ENCODE results near the gene PDIK1L.

PDIK1L gene

DNA sequence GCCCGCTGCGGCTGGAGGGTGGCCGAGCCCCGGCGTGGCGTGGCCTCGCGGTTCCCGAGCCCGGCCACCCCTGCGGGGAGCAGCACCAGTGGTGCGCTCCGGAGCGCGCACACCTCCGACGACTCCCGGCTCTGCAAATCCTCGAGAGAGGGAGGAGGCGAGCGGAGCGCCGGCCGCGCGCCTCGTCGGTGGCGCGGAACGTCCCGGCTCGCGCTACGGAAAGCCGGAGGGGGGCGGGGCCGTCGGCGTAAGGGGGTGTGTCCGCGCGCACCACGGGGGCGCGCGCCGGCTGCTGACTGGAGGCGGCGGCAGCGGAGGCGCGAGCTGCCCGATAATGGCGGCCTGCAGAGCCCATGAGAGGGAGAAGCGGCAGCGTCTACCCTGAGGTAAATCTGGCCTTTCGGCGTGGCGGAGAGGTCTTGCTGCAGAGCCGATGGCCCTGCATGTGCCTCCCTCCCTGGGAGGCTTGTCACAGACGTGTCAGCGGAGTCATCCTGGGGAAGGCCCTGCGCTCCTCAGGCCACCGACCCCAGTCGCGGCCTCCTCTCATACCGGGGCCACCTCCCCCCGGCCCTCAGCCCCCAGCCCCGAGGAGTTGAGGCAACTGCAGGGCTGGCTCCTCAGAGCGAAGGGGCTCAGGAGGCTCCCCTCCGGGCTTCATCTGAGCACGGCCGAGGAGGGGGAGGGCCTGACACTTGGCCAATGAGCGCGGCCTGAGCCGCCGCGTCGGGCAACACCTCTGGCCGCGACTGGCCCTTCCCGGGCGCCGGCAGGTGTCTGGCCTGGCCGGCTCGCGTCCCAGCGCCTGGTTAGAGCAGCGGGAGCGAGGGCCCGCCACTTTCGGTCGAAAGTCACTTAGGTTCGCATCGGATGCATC, at the start of gene PDIK1L:
Gene PDIK1L, plus strand, starts transcription at position 295 of the 877 bp plus-strand sequence. CDS start 2,485 bp downstream, outside the sequence.
- FAIRE-seq: no peak

DNA sequence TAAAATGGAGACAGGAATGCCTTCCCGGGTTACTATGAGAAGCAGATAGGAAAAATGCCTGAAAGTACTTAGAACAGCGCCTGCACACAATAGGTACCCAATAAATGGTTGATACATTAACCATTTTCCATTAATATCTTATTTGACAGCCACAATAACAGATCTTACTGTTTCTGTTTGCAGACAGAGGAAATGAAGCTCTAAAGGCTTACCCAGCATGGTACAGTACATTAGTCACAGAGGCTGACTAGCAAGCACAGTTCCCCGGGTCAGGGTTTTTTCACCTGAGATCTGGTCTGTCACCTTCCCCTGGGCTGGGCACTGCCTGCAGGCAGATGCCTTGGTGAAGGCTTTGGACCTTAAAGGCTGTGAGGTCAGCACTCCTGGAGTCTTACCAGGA, 47.1 kb upstream of the PDIK1L start:
- FAIRE-seq: no peak

DNA sequence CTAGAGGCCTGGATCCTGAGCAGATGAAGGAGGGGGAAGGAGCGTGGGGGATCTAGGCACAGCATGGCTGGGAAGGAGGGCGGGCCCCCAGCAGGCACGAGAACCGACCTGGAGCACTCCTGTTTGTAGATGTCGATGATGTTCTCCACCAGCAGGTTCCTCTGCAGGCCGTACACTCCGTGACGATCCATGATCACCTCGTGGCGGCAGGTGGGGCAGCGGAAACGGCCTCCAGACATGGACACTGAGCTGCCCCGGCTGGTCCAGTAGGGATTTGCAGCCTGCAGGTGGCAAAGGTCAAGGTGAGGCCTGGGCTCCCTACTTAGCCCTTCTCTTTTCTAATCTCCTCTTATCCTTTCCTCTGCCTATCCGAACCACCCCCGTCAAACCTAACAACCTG, 45.5 kb upstream of the PDIK1L start:
- no peak for FAIRE-seq

DNA sequence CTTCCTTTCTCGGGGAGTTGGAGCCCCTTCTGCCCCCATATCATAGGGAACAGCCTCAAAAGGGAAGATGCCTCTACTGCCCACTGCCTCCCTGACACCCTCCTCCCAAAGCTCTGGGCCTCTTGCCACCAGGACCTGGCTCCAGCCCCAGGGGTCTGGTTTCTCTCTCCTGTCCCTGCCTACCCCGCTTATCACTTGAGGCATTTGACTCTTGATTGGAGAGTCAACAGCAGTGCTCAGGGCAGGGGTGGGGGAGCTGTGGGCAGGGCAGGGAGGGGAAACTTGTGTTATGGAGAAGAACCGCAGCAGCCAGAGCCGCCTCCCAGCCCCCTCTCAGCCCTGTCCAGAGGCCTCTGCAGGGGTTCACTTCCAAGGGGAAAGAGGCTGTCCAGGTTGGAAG, 44.8 kb upstream of the PDIK1L start:
- FAIRE-seq: no peak

DNA sequence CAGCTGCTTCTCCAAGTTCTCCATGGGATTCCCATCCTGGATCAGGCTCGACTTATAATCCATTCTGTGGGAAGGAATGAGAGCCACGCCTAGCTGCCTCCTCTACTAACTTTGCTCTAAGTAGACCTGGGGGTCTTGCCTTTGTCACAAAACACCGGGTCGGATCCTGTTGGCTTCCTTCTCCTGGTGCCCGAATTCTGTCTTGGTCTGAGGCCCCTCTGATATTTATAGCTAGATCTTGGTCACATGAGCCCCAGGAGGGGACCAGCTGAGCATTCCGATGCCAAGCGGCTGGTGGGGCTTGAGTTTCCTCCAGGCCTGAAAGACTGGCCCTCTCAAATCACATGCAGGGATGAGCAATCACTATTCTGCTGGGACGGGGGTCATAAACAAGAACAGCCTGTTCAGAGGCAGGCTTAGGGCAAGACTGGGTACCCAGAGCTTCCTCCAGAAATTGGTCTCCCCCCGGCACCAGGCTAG, 44.2 kb upstream of the PDIK1L start, which contains the start of gene TRIM63:
Gene TRIM63, minus strand, starts transcription at position 199 of the 480 bp plus-strand sequence. Its CDS starts 136 bp downstream, at position 63.
- FAIRE-seq: no peak

DNA sequence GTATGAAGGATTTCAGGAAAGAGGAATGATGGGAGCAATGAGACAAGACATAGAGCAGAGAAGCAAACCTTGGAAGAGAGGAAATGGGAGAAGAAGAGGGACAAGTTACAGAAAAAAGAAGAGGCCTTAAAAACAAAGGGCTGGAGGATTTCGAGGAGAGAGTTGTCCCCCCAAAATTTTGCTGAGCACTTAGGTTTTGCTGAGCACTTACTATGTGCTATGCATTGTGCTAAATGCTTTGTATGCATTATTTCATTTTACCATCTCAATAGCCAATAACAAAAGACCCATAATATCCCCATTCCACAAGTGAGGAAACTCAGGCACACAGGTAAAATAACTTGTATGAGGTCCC, 41.7 kb upstream of the PDIK1L start:
- no peak for FAIRE-seq

DNA sequence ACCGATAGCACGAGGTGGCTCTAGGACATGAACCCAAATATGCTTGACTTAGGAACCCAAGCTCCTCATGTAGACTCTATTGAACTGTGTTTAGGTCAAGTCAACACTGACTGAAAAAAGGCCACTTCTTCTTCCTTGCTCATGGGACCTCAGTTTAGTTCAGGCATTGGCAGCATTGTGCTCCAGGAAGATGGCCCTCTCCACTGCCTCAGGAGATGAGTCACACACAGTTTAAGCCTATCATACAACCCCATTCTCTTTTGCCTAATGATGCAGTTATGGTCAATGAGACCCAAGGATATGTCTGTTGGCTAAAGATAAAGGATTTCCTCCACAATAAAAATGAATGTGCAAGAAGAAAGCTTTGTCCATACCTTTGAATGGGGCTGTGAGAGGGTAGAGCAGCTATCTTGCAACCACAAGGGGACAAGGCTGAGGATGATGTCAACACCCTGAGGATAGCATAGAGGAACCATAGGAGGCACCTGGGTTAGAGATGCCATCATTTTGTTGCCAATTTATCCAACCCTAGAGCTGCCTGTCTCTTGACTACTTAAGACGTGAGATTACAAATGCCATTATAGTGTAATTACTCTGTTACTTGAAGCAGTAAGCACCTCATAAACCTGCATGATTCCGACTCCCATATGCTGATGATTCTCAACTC, 41.2 kb upstream of the PDIK1L start:
- FAIRE-seq: no peak

DNA sequence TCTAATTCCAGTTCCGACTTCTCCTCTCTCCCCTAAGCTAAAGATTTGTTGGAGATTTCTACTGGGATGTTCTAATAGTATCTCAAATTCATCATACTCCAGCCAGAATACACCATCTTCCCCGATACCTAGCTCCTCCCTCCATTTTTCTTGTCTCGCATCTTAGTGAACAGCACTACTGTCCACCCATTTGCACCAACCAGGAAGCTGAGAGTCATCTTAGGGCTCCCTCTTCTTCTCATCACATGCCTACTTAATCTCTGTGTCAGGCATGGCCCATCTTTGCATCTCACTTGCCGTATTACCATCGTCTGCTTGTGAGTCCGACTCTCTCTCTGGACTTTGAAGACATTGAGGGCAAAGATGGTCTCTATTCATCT, 40.7 kb upstream of the PDIK1L start:
- FAIRE-seq: no peak

DNA sequence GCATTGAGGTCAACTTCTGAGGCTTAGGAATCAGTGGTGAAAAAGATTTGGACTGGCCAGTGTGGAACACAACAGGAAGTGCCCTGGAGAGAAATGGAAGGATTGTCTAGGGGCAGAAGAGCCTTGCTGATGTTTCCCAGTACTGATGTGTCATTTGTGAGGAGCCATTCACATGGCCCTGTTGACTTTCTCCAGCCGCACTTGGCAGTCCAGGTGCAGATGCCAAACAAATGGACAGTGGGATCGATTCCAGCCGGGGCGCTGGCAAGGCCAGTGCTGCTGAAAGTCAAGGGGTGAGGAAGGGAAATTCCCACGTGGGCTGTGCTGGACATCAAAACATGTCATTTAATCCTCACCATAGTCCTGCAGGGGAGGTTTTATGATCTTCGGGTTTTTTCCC, 39.3 kb upstream of the PDIK1L start:
- FAIRE-seq: no peak

DNA sequence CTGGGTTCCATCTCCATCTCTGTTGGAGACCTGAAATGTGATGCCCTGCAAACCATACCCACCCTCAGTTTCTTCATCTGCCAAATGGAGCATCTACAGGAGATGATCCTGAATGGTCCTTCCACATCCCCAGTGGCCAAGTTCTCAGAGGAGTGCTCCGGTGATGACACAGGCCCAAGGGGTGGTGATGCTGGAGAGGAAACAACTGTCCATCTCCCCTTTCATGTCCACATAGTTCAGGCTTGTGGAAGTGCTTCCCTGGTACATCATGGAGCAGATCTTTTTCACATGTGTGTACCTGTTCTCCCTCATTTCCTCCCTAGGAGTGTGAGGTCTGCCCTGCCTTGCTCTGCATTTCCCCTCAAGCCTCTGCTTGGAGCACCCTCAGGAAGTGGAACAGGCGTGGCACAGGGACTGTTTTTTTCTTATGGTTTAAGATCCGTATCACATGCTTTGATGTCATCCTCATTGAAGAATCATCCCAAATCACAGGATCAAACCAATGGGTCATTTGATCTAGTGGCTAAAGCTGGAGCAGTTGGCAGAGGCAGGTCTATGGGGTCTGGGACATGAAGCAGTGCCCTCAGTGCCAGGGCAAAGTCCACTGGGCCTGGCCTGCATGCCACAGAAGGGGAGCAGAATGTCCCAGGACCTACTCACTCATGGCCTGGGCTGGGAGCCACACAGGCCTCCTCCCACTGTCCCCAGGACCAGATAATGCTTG, 36.0 kb upstream of the PDIK1L start:
- no peak for FAIRE-seq

DNA sequence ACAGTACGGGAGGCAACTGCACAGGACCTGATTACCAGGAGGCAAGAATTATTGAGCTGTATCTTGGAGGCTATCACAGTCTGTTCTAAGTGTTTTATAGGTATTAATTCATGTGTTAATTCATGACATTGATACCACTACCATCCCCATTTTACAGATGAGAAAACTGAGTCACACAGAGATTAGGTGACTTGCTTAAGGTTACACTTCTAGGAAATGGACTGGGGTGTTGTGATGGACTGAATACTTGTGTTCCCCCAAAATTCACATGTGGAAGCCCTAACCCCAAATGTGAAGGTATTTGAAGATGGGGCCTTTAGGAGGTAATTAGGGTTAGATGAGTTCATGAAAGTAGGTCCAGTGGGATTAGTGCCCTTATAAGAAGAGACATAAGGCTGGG, 34.1 kb upstream of the PDIK1L start:
- no peak for FAIRE-seq

DNA sequence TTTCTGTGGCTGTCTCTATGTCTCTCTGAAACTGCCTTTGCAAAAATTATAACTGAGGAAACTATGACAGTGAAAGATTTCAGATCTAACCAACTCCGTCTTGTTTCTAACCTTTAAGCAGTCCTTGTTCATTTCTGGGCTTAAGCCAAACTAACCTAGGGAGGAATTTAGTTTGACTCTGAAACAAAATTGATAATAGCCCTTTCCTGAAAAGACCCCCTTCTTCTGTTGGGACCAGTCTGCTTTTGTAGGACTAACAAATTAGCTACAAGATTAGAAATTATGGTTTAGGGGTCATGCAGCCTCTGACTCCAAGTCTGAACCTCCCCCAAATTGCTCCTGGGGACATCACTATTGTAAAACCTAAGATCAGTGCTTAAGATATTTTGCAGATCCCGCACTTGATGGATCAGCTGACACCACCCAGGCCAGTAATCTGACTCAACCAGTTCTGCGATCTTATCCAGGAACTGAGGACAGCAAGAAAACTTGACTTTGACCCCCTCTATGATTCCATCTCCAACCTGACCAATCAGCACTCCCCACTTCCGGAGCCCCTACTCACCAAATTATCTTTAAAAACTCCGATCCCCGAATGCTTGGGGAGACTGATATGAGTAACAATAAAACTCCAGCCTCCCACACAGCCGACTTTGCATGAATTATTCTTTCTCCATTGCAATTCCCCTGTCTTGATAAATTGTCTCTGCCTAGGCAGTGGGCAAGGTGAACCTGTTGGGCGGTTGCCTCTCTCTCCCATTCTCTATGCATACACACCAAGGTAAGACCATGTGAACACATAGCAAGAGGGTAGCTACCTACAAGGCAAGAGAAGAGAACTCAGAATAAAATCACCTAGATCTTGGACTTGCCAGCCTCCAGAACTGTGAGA, 33.1 kb upstream of the PDIK1L start:
- no peak for FAIRE-seq

DNA sequence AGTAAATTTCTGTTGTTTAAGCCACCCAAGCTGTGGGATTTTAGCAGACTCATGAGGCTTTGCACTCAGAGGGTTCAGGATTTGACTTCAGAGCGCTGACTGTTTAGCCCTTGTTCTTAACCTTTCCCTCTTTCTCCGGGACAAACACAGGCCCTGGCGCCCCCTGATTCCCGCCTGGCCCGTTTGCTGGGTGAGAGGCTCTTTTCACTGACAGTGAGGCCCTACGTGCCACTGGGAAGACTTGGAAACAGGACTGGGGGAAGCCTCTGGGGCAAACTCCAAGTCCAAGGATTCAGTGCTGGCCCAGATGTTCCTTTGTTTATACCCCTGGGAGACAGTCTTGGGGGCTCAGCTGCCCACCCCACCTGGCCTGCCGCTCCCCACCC, 32.5 kb upstream of the PDIK1L start:
- FAIRE-seq: no peak

DNA sequence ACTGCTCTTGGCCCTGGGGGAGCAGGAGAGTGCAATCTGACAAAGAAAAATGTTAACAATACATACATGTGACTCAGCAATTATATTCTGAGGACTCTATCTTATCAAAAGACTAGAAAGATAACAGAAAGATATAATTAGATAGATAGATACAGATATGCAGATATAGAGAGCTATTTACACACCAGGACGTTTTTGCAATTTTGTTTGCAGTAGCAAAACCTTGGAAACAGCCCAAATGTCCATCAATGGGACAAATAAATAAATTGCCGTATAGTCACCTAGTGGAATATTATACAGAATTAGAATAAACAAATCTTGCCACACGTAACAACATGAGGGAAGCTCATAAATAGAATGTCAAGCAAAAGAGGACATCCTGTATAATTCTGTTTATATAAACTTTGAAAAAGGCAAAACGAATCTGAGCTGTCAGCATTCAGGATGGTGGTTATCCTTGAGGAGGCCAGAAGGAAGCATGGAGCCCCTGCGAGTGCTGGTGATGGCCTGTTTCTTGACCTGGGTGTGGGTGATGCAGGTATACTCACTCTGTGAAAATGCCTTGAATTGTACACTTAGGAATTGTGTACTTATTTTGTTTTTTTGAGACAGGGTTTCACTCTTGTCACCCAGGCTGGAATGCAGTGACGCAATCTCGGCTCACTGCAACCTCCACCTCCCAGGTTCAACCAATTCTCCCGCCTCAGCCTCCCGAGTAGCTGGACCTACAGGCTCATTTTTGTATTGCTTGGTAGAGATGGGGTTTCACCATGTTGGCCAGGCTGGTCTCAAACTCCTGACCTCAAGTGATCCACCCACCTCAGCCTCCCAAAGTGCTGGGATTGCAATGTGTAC, 31.4 kb upstream of the PDIK1L start:
- no peak for FAIRE-seq

DNA sequence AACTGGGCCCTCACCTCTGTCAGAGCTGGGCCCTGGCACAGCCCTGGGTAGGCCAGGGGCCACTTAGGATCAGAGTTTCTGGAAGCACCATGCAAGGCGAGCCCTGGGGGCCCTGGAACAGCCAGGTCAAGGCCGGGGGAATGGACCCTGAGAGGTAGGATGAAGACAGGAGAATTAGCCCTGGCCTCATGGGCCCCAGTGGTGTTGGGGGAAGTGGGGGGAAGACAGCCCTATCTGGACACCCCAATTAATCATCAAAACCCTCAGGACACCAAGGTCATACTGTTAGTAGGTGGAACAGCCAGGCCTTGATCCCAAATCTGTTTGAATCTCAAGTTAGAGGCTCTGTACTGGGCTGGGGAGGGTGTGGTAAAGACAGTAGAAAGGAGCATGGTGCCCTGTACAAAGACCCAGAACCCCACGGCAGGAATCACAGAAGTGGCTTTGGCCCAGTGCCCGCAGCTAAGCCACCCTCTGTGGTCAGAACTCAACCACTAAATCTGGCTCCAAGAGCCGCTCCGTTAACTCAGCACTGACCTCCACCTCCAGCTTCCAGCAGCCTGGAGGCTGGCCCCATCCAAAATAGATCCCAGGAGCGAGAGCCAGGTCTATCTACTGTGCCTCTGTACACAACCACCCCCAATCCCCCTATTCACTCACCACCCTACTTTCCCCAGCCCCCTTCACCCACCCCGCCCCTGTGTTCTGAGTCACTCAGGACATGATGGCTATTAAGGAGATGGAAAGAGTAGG, 30.2 kb upstream of the PDIK1L start:
- FAIRE-seq: no peak

DNA sequence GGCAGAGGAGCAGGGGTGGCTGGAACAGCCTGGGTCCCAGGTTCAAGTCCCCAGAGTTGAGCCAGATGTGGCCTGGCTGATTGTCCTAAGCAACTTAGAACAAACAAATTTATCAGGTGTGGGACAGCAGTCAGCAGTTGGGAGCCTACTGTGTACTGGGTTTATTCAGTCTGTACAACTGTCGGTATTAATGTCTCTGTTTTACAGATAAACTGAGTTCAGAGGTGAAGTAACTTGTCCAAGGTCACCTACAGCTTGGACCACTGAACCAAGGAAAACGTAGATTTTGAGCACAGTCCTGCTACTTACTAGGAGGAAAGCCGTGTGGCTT, 29.6 kb upstream of the PDIK1L start:
- no peak for FAIRE-seq

DNA sequence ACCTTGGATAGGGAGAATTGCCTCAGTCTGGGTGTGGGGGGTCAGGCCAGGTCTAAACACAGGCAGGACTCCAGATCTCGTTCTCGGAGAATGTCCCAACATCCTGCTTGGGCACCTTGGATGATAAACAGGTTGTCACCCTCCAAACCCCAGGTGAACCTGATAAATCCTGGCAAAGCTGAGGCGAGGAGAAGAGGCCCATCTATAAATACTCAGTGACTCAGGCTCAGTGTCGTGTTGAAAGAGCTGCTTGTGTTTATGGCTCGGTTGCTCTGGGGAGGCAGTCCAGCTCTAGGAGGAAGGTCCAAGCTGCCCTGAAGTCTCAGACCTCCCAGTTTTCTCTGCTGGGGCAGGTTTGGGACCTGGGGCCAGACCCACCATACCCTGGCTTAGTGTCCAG, 28.4 kb upstream of the PDIK1L start:
- FAIRE-seq: no peak

DNA sequence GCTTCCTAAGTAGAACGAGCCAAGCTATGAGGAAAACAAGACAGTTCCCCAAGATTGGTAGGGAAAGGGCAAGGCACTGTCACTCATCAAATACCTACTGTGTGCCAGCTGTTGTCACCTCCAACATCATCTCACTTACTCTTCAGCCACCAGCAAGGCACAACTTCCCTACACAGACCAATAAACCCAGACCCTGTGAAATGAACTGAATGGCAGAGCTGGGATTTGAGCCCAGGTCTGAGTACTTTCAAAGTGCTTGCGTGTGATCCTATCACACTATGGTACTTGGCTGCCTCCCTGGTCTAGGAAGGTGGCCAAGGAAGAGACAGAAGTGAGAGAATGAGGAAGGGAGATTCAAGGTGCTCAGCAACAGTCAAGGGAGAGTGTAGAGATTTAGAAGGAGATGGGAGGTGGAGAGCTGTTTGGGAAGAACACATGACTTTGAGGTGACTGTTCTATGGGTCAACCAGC, 27.5 kb upstream of the PDIK1L start:
- FAIRE-seq: no peak

DNA sequence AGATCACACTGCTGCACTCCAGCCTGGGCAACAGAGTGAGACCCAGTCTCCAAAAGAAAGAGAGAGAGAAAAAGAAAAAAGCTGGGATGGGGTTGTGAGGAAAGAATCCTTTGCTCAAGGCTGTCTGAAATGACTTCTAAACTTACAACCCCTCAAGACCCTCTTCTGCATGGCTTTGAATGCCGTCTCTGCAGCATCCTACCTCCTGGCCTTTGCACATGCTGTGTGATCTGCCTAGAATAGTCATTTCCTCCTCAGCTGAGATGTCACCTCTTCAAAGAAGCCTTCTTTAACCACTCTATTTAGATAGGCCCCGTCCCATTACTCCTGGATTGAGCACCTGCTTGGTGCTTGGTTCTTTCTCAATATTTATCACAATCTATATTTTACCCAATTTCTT, 26.8 kb upstream of the PDIK1L start:
- FAIRE-seq: no peak

DNA sequence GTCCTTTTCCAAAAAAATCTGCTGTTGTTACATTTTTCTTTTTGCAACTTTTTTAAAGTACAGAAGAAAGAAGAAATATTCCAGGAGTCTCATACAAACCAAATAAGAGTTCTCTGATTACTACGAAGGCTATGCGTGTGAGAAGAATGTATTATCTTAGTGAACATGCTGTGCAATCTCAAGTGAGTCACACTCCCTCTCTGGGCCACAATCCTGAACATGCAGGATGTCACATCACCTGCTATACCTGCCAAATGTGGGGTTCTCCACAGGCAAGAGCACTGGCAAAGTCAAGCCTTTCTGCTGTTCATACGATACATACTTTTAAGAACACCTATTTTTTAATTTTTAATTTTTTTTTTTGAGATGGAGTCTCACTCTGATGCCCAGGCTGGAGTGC, 22.5 kb upstream of the PDIK1L start:
- no peak for FAIRE-seq

DNA sequence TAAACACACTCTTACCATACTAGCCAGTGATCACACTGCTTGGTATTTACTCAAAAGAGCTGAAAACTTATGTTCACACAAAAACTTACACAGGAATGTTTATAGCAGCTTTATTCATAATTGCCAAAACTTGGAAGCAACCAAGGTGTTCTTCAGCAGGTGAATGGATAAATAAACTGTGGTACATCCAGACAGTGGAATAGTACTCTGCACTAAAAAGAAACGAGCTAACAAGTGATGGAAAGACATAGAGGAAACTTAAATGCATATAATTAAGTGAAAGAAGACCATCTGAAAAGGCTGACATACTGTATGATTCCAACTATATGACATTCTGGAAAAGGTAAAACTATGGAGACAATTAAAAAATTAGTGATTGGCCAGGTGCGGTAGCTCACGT, 20.7 kb upstream of the PDIK1L start:
- FAIRE-seq: no peak

All from A204.1 (cell line).